Stimulated activated CD4-positive, alpha-beta T cell treated with anti-CD3 and anti-CD28 coated beads, TNF-alpha, amount 100 ng/mL, for 24 hours (primary cell): ENCODE data around the gene FMN1.

ENCODE experiments used
- DNase-seq, 3 experiments: peaks; one replicate each; pipeline ENCODE4 v3.0.0-alpha.2; 2020; ENCODE audit warnings: low read depth in 3 of 3

The FMN1 gene

DNA sequence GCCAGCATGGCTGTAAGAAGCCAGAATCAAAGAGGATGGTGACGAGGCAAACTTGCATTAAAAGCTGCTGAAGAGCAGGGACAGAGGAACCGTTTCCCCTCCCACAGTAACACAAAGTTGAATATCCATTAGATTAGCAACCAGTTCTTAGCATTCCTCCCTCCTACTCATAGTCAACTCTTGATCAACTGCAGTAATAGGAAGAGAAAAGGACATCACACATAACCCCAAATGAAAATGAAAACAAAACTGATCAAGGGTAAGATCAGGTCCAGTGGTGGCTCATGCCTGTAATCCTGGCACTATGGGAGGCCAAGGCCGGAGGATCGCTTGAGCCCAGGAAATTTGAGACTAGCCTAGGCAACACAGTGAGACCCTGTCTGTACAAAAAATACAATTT is 311.6 kb downstream of the FMN1 start:
- no peak for DNase-seq

DNA sequence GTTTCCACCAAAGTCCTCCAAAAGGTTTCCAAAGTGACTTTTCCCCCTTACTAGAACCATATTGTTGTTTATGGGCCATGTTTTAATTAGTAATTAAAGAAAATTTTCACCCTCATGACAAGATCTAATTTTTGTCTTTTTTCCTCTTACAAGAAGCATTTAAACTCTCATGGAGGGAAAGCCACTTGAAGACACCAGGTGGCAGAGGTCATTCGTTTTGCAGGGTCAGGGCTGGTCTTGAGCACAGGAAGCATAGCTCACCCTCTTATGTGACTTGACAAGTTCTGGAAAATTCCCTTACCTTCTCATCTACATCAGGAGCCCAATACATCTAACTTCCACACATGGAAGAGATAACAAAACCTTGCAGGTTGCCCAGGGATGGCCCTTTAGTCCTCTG is 313.0 kb downstream of the FMN1 start:
- DNase-seq = no peak

DNA sequence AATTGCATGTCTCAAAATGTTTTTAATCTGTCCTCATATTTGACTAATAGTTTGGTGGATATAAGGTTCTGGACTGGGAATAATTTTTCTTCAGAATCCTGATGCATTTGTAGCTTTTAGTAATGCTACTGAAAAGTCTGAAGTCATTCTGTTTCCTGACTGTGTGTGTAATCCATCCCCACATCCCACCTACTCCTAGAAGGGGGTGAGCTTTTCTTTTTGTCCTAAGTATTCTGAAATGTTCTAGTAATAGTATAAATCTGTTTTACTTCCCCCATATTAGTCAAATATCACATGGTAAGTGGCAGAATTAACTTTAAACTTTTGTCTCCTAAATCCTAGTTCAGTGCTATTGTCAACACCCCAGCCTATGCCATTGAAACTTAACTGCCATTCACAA is 313.9 kb downstream of the FMN1 start:
- DNase-seq = no peak

DNA sequence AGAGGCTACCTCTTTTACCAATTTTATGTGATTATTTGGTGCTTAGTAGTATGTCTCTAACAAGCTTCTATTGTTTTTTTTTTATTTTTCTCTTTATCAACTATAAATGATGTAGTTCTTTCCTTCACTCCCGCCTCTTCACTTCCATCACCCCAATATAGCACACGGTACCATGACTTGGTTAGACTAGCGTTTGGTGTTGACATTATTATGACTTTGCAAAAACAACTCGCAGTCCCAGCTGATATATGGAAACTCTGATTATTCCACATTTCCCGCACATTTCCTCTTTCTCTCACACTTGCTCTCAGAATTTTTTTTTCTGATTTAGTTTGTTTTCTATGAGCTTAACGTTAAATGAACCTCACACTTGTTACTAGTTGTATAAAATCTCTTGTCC is 314.5 kb downstream of the FMN1 start:
- DNase-seq = no peak

DNA sequence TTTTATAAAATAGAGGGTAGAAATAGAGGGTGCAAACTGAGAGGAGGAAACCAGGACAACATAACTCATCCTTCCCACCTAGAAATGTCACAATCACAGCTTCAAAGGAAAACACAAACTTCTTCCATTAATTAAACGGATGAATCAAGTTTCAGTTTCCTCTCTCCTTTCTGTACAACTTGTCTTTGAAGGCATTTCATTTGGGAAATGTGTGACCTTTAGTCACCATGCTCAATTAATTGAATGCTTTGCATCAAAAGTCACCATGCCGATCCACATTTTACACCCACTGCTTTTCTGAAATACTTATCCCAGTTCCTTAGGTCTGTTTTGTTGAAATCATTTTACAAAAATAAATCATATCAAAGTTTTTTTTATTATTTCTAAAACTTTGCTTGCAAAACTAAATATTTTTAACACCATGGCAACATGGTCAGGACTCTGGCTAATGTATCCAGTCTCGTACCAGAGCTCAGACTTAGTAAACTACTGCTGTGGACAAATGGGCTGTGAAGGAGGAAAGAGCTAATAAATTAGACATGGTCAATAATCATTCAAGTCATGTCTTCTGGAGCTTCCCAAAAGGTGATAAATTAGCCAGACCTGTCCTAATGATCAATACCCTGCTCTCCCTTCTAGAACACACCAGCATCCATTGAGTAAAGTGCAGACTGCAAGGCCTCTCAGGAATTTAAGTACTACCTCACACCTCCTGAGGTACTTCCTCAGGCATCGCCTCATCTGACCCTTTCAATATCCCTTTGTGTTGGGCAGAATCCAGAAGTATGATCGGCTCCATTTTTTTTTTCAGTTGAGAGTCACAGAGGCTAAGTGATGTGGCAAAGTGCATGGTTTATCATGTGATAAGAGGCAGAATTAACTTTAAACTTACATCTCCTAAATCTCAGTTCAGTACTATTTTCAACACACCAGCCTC is 315.4 kb downstream of the FMN1 start:
- DNase-seq = no peak

DNA sequence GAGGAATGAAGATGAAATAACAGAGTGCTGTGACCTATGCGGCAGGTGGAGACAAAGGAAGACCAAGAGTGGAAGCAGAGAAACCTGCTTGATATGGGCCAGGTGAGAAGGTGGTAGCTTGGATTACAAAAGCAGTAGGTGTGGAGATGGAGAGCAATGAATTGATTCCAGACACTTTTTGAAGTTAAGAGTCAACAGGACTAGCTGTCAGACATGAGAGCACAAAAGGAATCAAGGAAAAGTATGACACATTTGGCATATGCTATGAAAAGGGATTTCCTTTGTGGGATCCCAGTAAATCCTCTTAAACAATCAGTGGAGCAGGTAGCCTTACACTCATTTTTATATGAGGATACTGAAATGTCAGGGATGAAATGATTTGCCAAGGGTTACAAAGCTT is 316.2 kb downstream of the FMN1 start:
- no peak for DNase-seq

DNA sequence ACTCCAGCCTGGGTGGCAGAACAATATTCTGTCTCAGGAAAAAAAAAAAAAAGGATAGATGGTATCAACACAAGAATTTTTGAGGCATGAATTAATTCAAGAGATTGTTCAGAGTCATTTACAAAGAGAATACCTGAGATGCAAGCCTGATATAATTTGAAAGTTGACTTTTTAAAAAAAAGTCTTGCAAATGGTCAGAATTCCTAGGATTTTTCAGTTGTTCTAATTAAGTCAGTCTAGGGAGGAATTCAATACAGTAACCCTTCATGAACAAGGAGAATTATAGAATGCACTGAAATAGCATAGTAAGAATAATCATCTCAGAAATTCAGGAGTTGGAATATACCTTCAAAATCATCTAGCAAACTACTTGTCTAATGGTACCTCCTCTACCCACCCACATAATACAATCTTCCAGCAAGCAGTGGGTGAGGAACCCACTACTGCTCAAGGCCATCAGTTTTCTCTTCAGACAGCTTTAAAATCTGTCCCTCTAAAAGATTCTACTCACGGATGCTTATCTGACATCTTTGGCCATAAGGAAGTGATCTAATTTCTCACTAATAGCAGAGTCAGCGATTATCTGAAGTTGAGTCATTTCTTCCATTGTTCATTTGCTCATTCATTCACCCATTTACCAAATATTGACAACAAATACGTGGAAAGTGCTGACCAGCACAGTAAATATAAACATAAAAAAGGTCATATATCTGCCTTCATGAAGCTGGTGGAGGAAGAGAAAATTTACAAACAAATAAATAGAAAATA is 317.1 kb downstream of the FMN1 start:
- DNase-seq = no peak

DNA sequence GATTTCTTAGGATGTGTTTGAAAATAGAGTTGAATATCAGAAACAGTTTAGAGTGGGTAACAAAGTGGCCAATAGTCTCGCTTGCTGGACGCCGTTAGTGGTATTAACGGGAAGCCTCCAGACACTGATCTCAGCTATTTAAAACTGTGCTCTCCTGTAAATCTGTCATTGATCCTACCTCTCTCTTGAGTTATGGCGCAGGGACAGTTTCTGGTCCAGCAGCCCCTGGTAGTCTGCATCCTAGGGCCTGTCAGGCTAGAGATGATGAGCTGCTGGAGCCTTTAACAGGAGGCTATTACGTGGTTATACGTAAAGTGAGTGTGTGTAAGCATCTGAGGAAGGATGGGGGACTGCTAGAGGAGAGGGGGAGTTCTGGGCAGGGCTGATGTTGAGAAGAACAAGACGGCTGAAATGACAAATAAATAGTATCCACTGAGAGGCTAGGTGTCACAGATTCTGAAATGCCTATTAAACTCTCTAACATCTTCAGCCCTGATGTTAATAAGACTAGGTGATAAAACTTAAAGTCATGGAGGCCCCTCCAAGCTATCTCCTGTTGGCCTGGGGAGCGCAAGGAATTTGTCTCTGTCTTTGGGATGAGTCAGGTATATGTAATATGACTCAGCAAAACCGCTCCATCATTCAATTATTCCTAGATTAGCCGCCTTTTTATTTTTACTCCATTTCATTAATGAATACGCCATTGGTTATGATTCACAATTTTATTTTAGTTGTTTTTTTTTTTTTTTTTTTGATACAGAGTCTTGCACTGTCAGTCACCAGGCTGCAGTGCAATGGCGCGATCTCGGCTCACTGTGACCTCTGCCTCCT is 321.0 kb downstream of the FMN1 start:
- DNase-seq = no peak

DNA sequence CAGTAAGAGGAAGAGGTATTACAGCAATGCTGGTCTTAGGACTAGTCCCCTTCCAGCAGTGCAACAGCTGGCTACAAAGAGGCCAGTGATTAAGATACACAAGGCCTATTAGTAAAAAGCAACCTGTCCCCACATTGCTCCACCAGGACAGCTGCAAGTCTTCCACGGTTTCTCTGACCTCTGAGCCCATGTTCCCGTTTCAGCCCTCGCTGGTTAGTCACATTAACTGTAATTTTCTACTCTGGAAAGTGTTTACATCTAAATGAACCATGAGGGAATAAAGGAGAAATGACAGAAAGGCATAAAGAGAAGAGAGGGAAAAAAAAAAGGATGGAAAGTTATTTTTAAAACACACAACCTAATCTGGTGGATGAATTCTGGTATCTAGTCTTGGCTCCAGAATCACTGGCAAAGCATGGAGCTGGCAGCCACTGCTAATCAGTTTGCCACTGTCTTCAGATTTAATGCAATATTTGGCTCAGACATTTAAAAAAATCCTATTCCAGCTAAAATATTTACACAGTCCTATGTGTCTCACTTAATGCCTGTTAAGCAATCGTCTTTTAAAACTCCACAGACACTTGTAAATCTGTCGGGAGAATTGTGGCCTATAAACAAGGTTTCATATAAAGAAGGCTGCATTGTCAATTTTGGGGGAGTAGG is 321.8 kb downstream of the FMN1 start:
- no peak for DNase-seq

DNA sequence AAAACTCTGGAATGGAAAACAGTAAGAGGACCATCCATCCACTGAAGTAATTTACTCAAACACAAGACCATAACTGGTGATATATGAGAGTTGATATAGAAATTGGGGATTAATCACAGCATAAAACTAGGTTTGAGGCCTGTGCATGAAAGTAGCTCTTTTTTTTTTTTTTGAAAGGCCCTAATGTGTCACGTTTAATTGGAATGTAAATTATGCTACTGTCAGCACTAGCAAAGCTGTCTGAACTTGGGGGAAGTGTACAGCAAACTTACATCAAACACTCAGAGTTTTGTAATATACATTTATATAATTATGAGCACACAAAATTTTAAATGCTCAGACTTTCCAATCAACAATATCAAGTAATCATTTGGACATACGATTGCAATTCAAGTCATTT is 322.6 kb downstream of the FMN1 start:
- DNase-seq = no peak

DNA sequence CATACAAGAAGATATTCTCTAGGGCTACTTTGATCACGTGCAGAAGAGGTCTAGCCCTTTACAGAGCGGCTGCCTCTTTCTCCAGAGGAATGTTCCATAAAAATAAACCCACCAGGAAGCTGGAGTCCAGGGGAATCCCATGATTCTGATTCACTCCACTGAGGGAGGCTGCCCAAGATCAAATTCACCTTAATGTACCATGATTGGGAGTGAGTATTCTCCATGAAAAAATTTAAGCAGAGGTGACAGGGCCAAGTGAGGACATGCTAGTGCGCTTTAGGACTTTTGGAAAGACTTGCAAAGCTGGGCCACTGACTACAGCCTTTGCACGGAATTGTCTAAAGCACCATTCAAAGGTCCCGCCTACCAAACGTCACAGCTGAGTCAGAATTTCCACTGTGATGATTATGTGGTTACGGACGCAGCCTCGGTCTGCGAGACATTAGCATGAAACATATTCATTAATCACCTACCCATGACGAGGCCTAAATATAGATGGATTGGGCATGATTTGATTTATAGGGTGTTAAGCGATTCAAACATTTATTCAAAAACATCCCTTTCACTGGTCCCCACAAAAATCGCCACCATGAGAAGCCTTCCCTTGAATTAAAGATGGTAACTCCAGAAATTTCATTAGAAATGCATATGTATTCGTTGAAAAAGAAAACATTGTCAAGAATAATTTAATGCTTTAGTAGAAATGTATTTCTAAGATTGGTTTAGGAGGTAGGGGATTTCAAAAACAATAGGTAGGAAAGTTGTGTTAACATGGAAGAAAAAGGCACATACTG is 324.1 kb downstream of the FMN1 start:
- DNase-seq = peak in 1 of 3 experiments; percentile 2

DNA sequence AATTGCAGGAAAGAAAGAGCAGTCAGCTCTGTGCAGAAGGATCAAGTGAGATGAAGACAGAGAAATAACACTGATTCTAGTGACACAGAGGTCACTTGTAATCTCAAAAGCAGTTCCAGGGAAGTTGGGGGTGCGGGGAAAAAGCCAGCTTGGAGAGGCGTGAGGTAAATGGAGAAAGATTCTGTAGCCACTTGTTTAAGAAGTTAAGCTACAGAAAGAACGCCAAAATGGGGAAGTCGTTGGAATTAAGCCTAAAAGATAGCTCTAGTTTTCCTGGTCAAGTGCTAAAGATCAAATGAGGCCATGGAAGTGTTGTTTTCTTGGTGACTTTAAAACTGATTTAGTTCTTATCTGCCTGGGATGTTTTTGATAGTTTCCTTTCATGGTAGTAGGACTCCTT is 324.7 kb downstream of the FMN1 start:
- DNase-seq = no peak

DNA sequence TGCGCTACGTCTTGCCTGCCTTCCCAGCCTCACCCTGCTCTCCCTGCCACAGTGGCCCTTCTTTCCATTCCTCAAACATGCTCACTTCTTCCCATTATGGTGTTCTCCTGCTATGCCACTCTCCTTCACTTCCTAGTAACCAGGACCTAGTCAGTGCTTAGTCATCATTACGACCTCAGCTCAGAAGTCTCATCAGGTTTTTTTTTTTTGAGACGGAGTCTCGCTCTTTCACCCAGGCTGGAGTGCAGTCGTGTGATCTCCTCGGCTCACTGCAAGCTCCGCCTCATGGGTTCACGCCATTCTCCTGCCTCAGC is 327.2 kb downstream of the FMN1 start:
- DNase-seq = no peak

DNA sequence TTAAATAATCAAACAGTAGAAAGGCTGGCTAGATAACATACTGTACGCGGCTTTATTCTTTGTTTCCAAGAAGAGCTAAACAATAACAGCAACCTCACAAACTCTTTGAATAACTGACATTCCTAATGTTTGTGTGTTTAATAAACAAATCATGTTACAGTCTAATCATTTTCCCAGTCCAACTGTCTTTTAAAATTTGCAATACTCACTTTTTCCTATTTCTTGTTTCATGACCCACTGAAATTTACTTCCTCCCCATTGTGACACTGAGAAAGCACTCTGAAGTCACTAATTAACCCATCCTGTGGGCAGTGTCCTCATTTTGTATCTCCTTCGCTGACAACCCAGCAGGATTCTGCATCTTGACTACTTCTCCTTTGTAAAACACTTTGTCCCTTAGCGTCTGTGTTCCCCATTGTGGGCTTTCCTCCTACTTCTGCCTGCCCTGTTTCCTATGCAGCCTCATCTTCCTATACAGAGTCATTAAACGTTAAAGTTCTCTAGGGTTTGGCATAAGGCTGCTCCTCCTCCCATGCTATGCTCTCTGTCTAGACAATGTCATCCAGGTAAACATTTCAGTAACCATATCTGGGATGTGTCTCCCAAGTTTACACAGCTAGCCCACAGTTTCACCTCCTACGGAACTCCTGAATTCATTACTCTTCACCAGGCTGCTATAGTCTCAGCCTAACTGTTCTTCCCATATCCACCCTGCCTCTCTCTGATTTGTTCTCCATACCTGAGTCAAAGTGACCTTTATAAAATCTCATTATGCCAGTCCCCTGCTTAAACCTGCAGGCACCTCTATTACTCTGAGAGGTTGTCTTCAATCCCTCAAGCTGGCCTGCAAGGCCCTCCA is 327.8 kb downstream of the FMN1 start:
- no peak for DNase-seq

DNA sequence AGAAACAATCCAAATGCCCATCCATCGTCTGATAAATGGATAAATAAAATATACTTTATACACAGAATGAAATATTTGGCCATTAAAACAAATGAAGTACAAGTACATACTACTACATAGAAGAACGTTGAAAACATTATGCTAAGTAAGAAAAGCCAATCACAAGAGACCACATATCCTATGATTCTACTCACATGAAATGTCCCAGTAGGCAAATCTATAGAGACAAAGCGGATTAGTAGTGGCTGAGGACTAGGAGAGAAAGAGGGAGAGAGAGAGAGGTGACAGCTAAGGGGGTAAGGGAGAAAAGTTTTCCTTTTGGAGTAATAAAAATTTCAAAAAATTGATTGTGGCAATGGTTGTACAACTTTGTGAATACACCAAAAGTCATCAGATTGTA is 329.7 kb downstream of the FMN1 start:
- DNase-seq = no peak

DNA sequence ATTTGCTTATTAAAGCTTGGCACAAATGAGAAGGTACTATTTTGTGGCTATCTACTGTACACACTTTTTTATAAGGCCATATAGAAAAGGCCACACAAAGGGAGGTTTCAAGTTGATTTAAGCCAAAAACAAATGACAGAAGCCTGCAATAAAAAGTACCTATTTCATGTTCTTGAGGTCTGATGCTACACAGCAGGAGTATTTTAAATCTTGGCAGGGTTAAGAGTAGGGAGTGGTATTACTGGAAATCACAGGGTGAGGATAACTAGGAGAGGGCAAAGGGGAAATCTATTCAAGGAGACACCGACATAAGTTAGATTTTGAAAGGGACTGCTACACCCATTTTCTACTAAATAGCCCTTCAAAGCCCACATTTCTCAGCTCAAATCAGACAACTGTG is 330.5 kb downstream of the FMN1 start:
- no peak for DNase-seq

DNA sequence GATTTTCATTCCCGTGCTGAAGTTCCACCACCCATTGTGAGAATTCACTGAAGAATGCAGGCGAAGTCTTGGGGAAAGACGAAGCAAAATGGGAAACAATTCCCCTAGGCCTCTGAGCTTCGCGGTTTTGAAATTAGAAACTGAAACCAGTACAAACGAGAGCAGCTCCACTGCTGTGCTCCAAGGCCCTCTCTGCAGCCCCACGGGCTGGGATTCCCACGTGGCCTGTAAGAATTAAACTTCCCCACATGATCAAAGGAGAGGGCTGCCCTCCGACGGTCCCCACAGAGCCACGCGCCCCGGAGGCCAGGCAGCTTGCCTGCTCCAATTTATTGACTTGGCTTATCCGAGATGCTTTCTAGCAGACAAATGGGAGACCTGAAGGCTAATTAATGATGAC is 332.8 kb downstream of the FMN1 start:
- no peak for DNase-seq

DNA sequence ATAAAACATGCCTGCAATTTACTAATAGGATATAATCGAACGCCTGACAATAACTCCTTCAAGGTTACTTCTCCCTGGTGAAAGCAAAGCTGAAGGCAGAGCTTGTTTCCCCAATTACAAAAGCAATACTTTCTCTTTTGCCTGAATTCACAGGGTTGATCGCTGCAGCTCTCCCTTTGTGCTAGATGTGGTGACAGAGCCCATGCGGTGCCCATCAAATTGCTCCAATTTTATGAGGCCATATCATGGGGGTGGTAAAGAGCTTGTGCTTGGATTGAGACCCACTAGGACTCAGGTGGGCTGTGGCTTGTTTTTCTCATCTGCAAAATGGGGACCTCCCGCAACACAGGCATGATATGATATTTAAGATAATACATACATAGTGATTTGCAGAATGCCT is 333.3 kb downstream of the FMN1 start:
- DNase-seq = no peak

DNA sequence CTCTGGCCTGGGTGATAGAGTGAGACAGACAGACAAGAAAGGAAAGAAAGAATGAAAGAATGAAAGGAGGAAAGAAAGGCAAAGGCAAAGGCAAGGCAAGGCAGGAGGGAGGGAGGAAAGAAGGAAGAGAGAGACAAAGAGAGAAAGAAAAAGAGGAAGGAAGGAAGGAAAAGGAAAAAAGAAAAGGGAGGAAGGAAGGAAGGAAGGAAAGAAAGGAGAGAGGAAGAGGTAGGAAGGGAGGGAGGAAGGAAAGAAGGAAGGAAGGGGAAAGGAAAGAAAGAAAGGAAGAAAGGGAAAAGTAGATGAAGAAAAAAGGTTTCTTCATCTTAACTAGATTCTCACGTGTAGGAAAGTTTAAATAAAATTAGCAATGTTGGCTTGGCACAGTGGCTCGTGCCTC is 334.5 kb downstream of the FMN1 start:
- no peak for DNase-seq

DNA sequence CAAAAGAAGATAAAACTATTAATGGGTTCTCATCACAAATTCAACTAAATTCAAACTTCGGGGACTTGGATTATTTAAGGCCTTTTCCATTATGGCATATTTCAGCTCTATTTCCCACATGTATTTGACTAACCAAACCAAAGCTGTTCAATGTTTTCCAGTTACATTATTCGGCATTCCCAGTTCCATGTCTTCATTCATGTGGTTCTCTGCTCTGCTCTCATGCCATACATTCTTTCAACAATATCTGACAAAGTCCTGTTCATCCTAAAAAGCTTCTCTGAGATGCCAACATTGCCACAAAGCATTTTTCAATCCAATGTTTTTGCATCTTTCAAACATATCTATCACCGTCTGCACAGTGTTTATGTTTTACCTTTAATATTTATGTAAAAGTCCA is 335.3 kb downstream of the FMN1 start:
- no peak for DNase-seq
